Breast epithelium (tissue), 4 donors: Measurements from ENCODE around the gene TSPYL2. TPM values are rescaled to one million over a fixed set of nuclear protein-coding genes. Genes with fewer than 3 reads are reported as not detected.
A peak's percentile ranks its signal among the peaks of the same experiment; 100 is the strongest.

Experiments
- DNase-seq, 2 donors: peaks; one replicate each; pipeline ENCODE4 v3.0.0-alpha.2; 2019; ENCODE audit warnings: low spot score in 2 of 2
- H3K27ac ChIP-seq, 2 donors: fragments of 200-600 bp; sonication (generic) in 1 of 2; one replicate each; pipeline ENCODE4 v1.5.1; 2016 to 2019; ENCODE audit warnings: mild to moderate bottlenecking in 1 of 2
- H3K27me3 ChIP-seq, 2 donors: fragments of 200-600 bp; sonication (generic) in 1 of 2; one replicate each; pipeline versions ENCODE4 v1.5.1 to v1.6.0; 2017 to 2019; ENCODE audit warnings: control low read depth in 1 of 2, mild to moderate bottlenecking in 1 of 2
- H3K36me3 ChIP-seq: fragments of 200-600 bp; one replicate; pipeline ENCODE4 v1.5.1; 2019
- H3K4me1 ChIP-seq, 2 donors: fragments of 200-600 bp; sonication (generic); one replicate each; pipeline ENCODE4 v1.5.1; 2016 to 2019; ENCODE audit warnings: control low read depth in 1 of 2
- H3K4me3 ChIP-seq, 3 donors: fragments of 200-600 bp; sonication (generic); 1 replicate in 2 of 3; 2 replicates in 1 of 3; pipeline ENCODE4 v1.5.1; 2016 to 2019; ENCODE audit warnings: mild to moderate bottlenecking in 3 of 3, moderate library complexity in 2 of 3
- H3K9me3 ChIP-seq, 2 donors: fragments of 200-600 bp; sonication (generic) in 1 of 2; one replicate each; pipeline ENCODE4 v1.5.1; 2016 to 2019; ENCODE audit warnings: control low read depth in 1 of 2
- CTCF ChIP-seq, 3 donors: fragments of 450-650 bp; IDR thresholded peaks; one replicate each; pipeline ENCODE4 v1.5.1; 2016 to 2017; ENCODE audit warnings: antibody characterized with exemption in 3 of 3, mild to moderate bottlenecking in 3 of 3, moderate library complexity in 3 of 3
- POLR2A ChIP-seq: fragments of 450-650 bp; IDR thresholded peaks from one replicate; pipeline ENCODE4 v1.6.1; 2016; ENCODE audit warnings: antibody characterized with exemption, mild to moderate bottlenecking, moderate library complexity
- POLR2AphosphoS5 ChIP-seq, 3 donors: sonication (generic); formaldehyde crosslinking; IDR thresholded peaks; one replicate each; pipeline ENCODE4 v1.6.1; 2017; ENCODE audit warnings: antibody characterized with exemption in 3 of 3
- intact Hi-C: fragments of 100-400 bp; cut with DNase I; formaldehyde crosslinking; loops from one replicate; pipeline ENCODE4 v1.15.1; 2023; ENCODE audit warnings: low total_unique reads
- total RNA-seq, 3 donors: library from RNA; depleted of rRNA; stranded (reverse); fragments of >200 nt; gene quantifications; one replicate each; pipeline ENCODE4 v1.1.0, GENCODE V29; 2016

Gene TSPYL2
- 10 to 100 TPM; 63.4 to 82.7 (median 76.4) TPM for total RNA-seq

GRCh38 chrX:53081925-53082772 lies at the start of gene TSPYL2:
TSS of gene TSPYL2 (plus strand) at chrX:53082367. CDS start at chrX:53082499, 132 bp downstream.
- intact Hi-C loops = no loop called here
- no peaks in the 10 kb centered on the region for H3K36me3 ChIP-seq
- DNase-seq = peak; percentile 93 to 96
- H3K27me3 ChIP-seq = peaks cover 0 to 48% of the 10 kb centered on the region in 2 donors
- no peaks in the 10 kb centered on the region for H3K4me1 ChIP-seq
- no peaks in the 10 kb centered on the region for H3K9me3 ChIP-seq
- H3K4me3 ChIP-seq = peak within 1 kb of the TSS; percentile 73 to 85 (median 77)
- TF ChIP-seq POLR2A (peak; percentile 89), CTCF (IDR thresholded peaks at IDR 0.05) (no peak), POLR2AphosphoS5 (IDR thresholded peaks at IDR 0.05) (peak; percentile 95 to 97 (median 96))
- peak within 1 kb of the TSS; percentile 91 to 93 for H3K27ac ChIP-seq

GRCh38 chrX:53036149-53036548 lies 46.0 kb upstream of the TSPYL2 start:
- Histone ChIP-seq H3K4me3 (no peak overlapping the region), H3K27me3 (peaks cover 0 to 60% of the 10 kb centered on the region in 2 donors), H3K4me1 (no peaks in the 10 kb centered on the region), H3K27ac (no peak overlapping the region), H3K36me3 (no peaks in the 10 kb centered on the region), H3K9me3 (no peaks in the 10 kb centered on the region)
- DNase-seq = no peak
- no peak for TF ChIP-seq POLR2AphosphoS5 (IDR thresholded peaks at IDR 0.05)
- TF ChIP-seq CTCF (IDR thresholded peaks at IDR 0.05) = no peak
- no peak for TF ChIP-seq POLR2A
- intact Hi-C loops = no loop called here

- no peaks in the 10 kb centered on the region for H3K9me3 ChIP-seq
- H3K36me3 ChIP-seq = no peaks in the 10 kb centered on the region
- no peaks in the 10 kb centered on the region for H3K4me1 ChIP-seq
- no peak for TF ChIP-seq POLR2AphosphoS5 (IDR thresholded peaks at IDR 0.05)
- TF ChIP-seq CTCF (IDR thresholded peaks at IDR 0.05) = no peak
- TF ChIP-seq POLR2A = no peak
- H3K27me3 ChIP-seq = peaks cover 0 to 75% of the 10 kb centered on the region in 2 donors
- intact Hi-C loops = no loop called here
- no peak overlapping the region for H3K4me3 ChIP-seq
- no peak for DNase-seq
- H3K27ac ChIP-seq = no peak overlapping the region
Measured at GRCh38 chrX:53039236-53039635, 42.9 kb upstream of the TSPYL2 start.

GRCh38 chrX:53044995-53045394 lies 37.2 kb upstream of the TSPYL2 start:
- no peak for DNase-seq
- Histone ChIP-seq H3K27me3 (peaks cover 0 to 70% of the 10 kb centered on the region in 2 donors), H3K4me1 (no peaks in the 10 kb centered on the region), H3K9me3 (no peaks in the 10 kb centered on the region), H3K4me3 (no peak overlapping the region), H3K27ac (no peak overlapping the region), H3K36me3 (no peaks in the 10 kb centered on the region)
- intact Hi-C loops = no loop called here
- TF ChIP-seq POLR2AphosphoS5 (IDR thresholded peaks at IDR 0.05) = no peak
- no peak for TF ChIP-seq CTCF (IDR thresholded peaks at IDR 0.05)
- TF ChIP-seq POLR2A = no peak

- intact Hi-C loops = no loop called here
- no peaks in the 10 kb centered on the region for H3K36me3 ChIP-seq
- H3K4me1 ChIP-seq = no peaks in the 10 kb centered on the region
- H3K27ac ChIP-seq = no peak overlapping the region
- no peak overlapping the region for H3K4me3 ChIP-seq
- TF ChIP-seq POLR2AphosphoS5 (IDR thresholded peaks at IDR 0.05) = no peak
- TF ChIP-seq CTCF (IDR thresholded peaks at IDR 0.05) = no peak
- TF ChIP-seq POLR2A = no peak
- H3K9me3 ChIP-seq = no peaks in the 10 kb centered on the region
- peaks cover 0 to 67% of the 10 kb centered on the region in 2 donors for H3K27me3 ChIP-seq
- no peak for DNase-seq
Measured at GRCh38 chrX:53047228-53047627, 34.9 kb upstream of the TSPYL2 start.
